22Rv1 (cell line): ENCODE results near the gene SNRNP70.

Experiments used
- CTCF ChIP-seq: fragments of 450-650 bp; IDR thresholded peaks from 2 replicates; pipeline ENCODE4 v1.5.1; 2017; ENCODE audit warnings: mild to moderate bottlenecking
- ZFX ChIP-seq: fragments of 450-650 bp; IDR thresholded peaks from 2 replicates; pipeline ENCODE4 v1.6.1; 2017; ENCODE audit warnings: antibody characterized with exemption, borderline replicate concordance

GRCh38 chr19:49098795-49099194 is 13.5 kb downstream of the SNRNP70 start:
- TF ChIP-seq CTCF (no peak), ZFX (no peak)
